Stimulated activated CD8-positive, alpha-beta memory T cell treated with anti-CD3 and anti-CD28 coated beads, Interleukin-15, amount 100 ng/mL, for 1 hour (primary cell): ENCODE results near the gene ORAI1.
A peak's percentile ranks its signal among the peaks of the same experiment; 100 is the strongest.
"Not testable (repeated sequence)": the region's sequence is repeated elsewhere in the genome, so short reads cannot be mapped to it uniquely, and the experiment has no call there.

ENCODE experiments used
- DNase-seq: peaks from one replicate; pipeline ENCODE4 v3.0.0-alpha.2; 2020; ENCODE audit warnings: low read depth

Gene ORAI1

DNA sequence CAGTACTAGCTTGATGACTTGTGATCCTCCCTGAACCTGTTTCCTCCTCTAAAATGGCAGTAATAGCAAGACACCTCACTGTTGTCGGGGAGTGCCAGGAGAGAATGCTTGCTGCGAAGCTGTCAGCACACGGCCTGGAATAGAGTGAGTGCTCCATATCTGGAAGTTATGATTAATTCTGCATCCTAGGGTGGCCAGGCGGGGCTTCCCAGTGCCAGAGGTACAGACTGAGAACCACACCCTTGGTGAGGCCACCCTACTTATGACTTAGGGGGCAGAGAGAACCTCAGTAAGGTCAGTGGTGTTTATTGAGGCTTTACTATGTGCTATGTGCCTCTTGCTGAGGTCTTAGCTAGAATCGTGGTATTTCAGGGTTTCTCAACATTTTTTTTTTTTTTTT lies 23.0 kb downstream of the ORAI1 start:
- no peak for DNase-seq

DNA sequence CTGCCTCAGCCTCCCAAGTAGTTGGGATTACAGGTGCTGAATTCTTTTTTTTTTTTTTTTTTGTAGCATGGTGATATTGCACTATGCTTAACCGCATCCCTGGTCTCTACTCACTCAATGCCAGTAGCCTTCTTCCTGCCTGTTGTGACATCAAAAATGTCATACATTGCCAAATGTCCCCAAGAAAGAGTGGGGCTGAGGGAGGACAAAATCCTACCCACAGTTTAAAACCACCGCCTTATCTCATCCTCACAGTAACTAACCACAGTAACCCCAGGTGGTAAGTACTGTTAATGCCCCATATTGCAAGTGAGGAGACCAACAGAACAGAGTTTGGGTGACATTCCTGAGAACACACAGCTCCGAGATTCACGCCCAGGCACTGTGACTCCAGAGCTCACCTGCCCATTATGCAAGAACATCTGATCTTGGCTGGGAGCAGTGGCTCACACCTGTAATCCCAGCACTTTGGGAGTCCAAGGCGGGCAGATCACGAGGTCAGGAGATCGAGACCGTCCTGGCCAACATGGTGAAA lies 23.6 kb downstream of the ORAI1 start:
- no peak for DNase-seq

DNA sequence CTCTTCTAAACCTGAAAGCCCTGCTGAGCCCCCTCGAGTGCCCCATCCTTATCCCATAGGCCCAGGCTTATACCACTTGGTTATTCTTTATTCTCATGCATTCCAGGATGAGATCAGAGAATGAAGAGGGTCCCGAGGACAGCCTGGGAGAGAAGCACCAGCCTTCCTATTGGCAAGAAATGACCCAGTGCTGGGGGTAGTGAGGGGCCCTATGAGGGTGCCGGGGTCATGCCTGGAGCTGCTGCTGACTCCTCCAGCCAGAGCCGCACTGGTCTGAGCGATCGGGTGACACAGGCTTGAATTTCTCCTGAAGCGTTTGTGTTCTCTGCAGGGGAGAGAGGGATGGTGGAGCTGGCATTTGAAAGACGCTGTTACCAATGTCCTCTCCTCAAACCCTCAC lies 25.0 kb downstream of the ORAI1 start:
- no peak for DNase-seq

DNA sequence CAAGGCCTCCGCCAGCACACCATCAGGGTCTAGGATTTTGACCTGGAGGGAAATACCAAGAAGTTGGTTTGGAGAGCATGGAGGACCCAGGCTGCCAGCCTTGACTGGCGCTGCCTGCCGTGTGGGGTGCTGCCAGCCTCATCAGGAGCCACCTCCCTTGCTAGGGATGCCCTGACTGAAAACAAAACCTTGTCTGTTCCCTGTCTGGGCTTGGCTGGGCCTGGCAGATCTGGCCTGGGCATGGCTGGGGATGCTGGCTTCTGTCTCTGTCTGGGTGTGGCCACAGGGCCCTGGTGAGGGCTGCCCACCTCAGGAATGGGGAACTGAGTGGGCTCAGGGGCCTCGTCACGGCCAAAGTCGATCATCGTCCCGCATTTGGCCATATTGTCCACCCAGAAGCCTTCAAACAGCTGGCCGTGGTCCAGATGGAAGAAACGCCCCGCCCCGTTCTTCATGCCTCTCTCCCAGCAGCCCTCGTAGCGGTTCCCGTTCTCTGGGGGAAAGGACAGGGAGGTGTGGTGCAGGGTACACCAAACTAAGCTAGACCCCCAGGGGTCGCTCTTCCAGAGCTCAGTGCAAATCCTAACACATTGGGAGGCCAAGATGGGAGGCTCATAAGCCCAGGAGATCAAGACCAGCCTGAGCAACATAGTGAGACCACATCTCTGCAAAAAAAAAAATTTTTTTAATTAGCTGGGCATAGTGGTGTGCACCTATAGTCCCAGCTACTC lies 26.6 kb downstream of the ORAI1 start:
- DNase-seq = no peak

DNA sequence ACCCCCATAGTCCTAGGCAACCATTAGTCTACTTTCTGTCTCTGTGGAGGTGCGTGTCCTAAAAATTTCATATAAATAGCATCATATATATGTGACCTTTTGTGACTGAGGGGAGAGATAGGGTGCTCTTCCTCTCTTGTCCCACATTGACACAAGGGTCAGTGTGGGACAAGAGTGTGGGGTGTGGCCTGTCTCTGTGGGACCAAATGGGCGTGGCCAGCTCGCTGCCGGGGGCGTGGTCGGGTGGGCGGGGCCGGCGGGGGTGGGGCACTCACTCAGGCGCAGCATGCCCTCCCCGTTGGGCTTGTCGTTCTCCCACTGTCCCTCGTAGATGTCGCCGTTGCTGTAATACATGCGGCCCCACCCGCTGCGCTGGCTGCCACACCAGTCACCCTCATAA lies 27.7 kb downstream of the ORAI1 start:
- no peak for DNase-seq

DNA sequence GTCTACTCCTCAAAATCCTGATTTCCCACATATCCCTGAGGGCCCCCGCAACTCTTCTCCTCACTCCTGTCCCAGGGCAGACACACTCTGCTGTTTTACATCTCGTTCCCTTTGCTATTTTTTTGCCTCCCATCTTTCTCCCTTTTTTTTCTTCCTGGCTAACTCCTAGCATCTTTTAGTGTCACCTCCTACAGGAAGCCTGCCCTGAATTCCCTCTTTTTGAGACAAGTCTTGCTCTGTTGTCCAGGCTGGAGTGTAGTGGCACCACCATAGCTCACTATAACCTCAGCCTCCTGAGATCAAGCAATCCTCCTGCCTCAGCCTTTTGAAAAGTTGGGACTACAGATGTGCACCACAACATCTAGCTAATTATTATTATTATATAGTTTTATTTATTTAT lies 29.8 kb downstream of the ORAI1 start:
- no peak for DNase-seq

DNA sequence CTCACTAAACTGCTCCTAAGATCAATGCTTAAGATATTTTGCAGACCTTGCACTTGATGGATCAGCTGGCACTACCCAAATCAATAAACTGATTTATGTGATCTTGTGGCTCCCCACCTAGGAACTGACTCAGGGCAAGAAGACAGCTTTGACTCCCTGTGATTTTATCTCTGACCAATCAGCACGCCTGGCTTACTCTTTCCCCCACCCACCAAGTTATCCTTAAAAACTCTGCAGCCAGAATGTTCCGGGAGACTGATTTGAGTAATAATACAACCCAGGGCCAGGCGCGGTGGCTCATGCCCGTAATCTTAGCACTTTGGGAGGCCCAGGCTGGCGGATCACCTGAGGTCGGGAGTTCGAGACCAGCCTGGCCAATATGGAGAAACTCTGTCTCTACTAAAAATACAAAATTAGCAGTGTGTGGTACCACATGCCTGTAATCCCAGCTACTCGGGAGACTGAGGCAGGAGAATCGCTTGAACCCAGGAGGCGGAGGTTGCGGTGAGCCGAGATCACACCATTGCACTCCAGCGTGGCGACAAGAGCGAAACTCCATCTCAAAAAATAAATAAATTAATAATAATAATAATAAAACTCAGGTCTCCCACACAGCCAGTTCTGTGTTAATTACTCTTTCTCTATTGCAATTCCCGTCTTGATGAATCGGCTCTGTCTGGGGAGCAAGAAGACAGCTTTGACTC lies 31.1 kb downstream of the ORAI1 start:
- DNase-seq = no peak

DNA sequence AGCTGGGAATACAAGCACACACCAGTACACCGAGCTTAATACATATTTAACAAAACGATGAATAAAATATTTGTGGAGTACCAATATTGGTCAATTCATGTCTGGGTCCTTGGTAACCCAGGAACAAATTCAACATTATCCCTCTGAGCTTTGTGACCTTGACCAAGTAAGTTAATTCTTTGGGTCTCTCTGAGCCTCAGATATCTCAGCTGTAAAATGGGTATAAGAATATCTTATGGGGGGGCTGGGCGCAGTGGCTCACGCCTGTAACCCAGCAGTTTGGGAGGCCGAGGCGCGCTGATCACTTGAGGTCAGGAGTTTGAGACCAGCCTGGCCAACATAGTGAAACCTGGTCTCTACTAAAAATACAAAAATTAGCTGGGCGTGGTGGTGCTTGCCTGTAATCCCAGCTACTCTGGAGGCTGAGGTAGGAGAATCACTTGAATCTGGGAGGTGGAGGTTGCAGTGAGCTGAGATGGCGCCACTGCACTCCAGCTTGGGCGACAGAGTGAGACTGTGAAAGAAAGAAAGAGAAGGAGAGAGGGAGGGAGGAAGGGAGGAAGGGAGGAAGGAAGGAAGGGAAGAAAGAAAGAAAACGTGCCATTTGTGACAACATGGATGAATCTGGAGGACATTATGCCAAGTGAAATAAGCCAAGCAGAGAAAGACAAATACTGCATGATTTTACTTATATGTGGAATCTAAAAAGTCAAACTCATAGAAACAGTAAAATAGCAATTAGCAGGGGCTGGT lies 35.2 kb downstream of the ORAI1 start:
- not testable (repeated sequence) for DNase-seq

DNA sequence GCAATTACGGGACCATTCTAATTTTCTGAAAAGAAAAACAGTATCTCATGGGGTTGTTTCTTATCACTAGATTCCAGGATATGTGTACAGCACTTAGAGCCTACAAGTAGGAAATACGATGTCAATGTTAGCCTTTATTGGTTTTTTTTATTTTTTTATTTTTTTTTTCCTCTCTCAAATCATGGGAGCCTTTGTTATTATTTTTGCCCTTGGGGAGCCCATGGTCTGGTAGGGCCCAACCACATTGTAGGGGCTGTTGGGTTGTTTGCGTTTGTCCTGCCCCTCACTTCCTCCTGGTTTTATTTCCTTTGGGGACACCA lies 37.2 kb downstream of the ORAI1 start:
- DNase-seq = no peak

DNA sequence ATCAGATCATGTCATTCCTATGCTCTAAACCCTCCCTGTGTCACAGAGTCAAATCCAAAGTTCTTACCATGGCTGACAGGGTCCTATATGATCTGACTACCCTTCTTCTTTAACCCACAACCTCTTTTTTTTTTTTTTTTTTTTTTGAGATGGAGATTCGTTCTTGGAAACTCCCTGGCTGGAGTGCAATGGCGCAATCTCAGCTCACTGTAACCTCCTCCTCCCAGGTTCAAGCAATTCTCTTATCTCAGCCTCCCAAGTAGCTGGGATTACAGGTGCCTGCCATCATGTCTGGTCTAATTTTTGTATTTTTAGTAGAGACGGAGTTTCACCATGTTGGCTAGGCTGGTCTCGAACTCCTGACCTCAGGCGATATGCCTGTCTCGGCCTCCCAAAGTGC lies 40.5 kb downstream of the ORAI1 start:
- not testable (repeated sequence) for DNase-seq

DNA sequence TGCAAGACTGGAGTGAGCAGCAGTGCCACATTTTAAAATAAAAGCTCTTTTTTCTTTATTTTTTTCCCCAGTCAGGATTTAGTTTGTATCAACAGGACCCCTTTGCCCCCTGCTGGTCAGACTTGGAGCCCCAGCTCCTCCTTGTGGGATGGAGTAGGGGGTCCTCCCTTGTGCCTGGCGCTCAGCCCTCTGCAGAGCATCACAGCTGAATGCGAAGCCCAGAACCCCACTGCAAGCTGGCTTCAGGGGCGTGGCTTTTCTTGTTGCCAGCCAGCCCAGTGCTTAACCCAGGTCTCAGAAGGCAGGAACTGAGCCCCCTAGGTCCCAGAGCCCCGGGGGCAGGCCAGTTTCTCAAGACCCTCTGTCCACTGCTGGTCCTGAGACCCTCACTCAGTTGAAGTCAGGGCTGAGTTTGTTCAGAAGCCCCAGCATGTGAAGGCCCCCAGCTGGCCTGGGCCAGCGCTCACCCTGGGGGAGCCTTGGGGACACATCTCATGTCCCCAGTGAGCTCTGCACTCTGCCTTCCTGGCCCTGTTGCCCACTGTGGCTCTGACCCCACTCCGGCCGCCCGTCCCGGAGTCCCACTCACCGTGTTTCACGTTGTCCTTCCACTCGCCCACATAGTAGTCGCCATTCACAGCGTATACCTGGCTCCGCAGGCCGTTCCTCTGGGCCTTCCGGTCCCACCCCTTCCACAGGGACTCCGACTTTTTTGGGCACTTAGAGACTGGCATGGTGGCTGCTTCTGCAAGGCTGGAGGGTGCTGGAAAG lies 42.6 kb downstream of the ORAI1 start:
- DNase-seq = peak; percentile 45

DNA sequence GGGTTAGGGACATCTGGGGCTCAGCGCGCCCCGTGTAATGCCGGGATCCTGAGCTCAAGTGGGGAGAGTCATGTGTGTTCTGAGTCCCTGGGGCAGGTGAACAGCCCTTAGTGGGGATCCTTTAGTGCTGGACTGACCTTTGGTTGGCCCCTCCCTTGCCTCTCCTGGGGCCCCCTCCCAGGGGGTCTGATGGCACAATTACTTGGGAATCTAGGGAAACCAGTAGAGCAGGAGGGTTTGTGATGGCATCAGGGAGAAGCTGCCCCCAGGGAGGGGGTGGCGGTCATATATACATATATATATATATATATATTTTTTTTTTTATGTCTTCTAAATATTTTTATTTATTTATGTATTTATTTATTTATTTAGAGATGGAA lies 43.2 kb downstream of the ORAI1 start, which contains the start of gene MORN3:
MORN3 (minus strand) TSS at position 134 of the 380 bp plus-strand sequence. CDS start 171 bp downstream, outside the sequence.
- no peak for DNase-seq

DNA sequence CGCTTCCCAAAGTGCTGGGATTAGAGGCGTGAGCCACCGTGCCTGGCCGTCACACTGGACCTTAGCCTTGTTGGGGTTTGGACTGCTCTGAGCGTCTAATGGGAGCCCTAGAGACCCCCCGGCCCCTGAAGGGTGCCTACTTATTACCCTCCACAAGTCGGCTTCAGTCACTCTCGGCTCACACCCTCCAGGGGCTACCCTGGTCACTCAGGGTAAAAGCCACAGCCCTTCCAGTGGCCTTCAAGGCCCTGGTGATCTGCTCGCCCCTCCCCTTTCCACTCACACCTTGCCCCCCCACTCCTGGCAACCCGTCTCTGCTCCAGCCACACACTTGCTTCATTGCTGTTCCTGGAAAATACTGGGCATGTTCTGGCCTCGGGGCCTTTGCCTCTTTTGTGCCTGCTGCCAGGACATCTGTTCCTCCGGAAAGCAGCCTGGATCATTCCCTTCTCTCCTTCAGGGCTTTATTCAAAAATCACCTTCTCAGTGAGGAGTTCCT lies 46.7 kb downstream of the ORAI1 start:
- DNase-seq = no peak

DNA sequence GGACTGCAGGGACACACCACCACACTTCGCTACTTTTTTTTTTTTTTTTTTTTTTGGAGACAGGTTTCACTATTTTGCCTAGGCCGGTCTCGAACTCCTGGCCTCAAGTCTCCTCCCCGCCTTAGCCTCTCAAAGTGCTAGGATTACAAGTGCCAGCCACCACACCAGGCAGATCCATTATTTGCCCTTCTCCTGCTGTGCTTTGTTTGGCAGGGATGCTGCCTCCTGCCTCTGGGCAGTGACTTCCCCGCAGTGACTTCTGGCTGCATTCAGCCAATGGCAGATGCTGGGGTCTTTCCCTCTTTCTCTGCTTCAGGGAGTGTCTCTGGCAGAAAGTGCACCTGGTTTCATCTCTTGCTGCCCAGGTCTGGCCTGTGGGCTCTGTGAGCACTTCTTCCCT lies 49.9 kb downstream of the ORAI1 start:
- DNase-seq = no peak

DNA sequence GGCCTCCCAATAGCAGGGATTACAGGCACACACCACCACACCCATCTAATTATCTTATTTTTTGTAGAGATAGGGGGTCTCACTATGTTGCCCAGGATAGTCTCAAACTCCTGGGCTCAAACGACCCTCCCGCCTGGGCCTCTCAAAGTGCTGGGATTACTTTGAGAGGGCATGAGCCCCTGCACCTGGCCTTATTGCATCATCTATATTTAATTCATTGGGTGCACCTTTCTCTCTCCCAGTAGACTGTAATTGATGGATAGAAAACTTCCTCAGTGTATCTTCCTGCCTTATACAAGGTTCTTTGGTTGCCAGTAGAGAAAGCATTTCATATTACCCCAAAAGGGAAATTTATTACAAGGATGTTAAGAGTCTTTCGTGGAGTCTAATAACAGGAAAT lies 52.0 kb downstream of the ORAI1 start:
- DNase-seq = no peak

DNA sequence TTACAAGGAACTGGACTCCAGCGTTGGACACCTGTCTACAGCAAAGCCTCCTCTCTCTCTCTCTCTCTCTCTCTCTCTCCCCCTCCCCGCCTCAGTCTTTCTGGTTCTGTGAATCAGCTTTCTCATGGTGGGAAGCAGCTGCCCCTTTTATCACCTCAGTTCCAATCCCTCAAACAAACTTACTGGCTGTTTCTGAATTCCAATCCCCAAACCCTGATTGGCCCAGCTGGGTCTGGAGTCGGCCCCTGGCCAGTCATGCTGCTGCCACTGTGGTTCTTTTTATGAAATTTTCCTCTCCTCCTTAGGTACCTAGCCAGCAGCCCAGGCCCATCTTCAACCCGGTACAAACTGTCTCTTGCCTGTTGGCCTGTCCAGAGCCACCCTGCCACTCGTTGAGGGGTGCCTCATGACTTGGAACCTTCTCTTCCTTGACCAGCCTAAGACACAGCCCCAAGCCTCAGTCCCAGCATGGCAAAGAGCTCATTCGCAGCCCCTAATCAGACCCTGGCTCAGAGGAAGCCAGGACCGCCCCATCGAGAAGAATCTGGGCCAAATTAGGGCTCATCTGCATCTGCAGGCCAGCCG lies 52.5 kb downstream of the ORAI1 start:
- DNase-seq = no peak

DNA sequence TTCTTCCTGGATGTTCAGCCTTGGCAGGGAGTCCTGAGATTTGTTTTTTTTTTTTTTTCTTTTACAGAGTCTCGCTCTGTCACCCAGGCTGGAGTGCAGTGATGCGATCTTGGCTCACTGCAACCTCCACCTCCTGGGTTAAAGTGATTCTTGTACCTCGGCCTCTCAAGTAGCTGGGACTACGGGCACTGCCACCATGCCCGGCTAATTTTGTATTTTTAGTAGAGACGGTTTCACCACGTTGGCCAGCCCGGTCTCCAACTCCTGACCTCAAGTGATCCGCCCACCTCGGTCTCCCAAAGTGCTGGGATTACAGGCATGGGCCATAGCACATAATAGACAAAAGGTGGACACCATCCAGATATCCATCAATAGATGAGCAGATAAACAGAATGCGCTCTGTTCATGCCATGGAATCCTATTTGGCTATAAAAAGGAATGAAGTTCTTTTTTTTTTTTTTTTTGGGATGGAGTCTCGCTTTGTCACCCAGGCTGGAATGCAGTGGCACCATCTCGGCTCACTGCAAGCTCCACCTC lies 53.4 kb downstream of the ORAI1 start:
- DNase-seq = not testable (repeated sequence)

DNA sequence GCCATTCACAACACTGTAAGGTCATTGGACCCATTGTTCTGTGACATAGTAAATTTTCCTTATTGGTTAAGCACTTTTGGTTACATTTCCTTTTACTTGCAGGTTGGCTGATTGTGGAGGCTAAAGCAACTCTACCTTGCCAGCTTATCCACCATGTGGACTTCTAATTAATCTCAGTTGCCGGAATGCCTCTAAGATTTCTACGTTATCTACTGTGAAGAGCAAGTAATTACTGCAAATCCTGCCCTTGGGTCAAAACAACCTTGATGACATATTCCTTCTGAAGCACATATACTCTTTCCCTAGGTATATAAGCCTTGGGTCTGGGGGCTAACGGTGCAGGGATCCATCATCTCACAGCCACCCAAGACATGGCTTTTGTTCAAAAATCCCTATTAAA lies 62.6 kb downstream of the ORAI1 start:
- DNase-seq = no peak

DNA sequence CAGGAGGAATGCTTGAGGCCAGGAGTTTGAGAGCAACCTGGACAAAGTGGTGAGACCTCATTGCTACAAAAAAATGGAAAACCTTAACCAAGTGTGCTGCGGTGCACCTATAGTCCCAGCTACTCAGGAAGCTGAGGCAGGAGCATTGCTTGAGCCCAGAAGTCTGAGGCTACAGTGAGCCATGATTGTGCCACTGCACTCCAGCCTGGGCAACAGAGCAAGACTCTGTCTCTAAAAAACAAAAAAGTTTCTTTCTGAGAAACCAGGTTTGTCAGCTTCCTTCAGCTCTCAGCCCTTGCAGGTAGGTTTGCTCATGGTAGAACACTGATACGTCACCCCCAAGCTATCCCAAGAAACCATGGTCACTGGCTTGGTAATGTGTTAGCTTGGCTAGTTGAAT lies 63.1 kb downstream of the ORAI1 start:
- no peak for DNase-seq
